ENCODE measurements around the gene BRI3. TPM values are rescaled to one million over a fixed set of nuclear protein-coding genes. Genes with fewer than 3 reads are reported as not detected.

Gene BRI3, protein sequence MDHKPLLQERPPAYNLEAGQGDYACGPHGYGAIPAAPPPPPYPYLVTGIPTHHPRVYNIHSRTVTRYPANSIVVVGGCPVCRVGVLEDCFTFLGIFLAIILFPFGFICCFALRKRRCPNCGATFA
- total RNA-seq (2014; rRNA removed; shearing (Covaris generic)), result 36.4 and 39.0 TPM in 2 replicates

DNA sequence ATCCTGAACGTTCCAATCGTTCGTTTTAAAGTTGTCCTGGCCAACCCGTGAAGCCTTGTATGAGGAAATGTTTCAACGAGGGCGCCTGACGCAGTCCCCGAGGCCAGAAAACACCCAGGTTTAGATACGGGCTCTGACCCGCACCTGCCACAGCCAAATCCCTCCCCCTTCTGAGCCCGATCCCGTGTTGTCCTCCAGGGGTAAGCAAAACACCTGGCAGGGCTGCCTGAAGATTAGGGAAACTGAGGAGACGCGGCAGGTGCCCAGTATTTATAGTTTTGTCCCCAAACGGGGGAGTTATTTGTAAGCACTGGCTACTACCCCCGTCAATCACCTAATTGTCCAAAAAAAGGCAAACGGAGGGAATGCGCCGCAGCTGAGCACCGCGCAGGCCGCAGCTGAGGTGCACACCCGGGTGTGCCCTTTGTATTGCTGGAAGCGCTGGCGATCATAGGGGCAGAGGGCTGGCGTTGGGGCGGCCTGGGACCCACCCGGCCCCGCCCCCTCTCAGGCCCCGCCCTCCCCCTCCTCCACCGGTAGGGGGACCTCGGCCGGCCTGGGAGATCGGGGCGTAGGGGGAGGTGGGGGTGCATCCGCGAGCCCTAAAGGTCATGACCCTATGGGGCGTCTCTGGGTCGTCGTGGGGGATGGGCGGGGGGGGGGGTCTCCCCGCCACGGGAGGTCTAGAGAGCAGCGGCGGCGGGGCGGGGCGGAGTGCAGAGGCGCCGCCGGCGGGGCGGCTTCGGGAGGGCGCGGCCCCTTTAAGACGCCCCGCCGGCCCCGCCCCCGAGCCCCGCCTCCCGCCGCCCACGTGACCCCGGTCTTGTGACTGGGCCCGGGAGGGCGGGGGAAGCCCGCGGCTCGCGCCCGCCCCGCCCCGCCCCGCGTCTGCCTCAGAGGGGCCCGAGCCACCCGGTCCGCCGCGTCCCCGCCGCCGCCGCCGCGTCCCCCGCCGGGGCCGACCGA is at the start of gene BRI3:
TSS of gene BRI3 (plus strand) at position 896 of the 966 bp plus-strand sequence. CDS start 110 bp downstream, outside the sequence.

DNA sequence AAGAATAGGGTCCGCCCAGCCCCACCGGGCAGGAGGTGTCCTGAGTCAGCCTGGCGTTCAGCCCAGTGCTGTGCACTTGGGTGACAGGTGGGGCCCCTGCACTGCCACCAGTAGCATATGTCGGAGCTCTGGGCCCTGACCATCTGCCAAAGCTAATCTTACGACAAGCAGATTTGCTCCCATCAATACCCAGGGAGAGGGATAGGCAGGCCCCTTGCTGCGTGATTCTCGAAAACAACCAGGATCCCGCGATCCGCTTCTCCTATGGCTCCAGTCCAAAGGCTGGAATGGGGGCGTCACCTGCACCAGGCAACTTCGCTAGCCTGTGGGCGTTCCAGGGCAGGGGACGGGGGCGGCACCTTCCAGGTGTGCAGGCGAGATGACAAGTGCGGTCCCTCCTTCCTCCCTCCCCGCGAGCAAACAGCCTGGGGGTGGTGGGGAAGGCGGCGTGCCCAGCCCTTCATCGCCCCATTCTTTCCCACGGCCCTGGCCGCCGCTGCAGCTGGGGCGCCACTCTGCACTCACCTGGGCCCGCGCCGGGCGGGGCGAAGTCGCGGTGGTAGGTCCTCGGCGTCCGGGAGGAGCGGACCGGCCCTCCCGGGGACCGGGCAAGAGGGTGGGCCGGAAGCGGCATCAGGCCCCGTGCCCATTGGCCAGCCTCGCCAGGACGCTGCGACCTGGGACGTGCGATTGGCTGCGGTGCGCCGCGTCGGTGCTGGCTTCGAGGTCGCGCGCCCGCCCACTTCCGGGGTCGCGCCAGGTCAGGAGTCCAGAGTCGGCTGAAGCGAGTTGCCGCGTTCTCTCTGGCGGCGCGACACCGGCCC is 29.7 kb upstream of the BRI3 start, which contains the start of gene TECPR1:
TSS of gene TECPR1 (minus strand) at position 632 of the 824 bp plus-strand sequence. CDS start 6,086 bp downstream, outside the sequence.

Other genes with a start within 250 kb of the BRI3 start
- 9.1 and 9.9 TPM in 2 replicates for gene LMTK2, start 174.8 kb upstream of the BRI3 start, total RNA-seq (2014; rRNA removed; shearing (Covaris generic))
- 0.61 and 0.64 TPM in 2 replicates for gene BHLHA15, start 70.2 kb upstream of the BRI3 start, total RNA-seq (2014; rRNA removed; shearing (Covaris generic))
- gene TECPR1, start 29.5 kb upstream of the BRI3 start, total RNA-seq (2014; rRNA removed; shearing (Covaris generic)), result 14.0 and 18.3 TPM in 2 replicates
- 14.6 and 16.3 TPM in 2 replicates for gene BAIAP2L1, start 119.4 kb downstream of the BRI3 start, total RNA-seq (2014; rRNA removed; shearing (Covaris generic))

Measured in A375 (cell line).